Tibial nerve (tissue), 4 donors: ENCODE data around the gene CMBL.

Experiments
- CTCF ChIP-seq, 5 experiments: fragments of 200-600 bp in 3 of 5; fragments of 450-650 bp in 2 of 5; sonication (generic) in 3 of 5; IDR thresholded peaks; one replicate each; pipeline ENCODE4 v1.5.1; 2016 to 2019; ENCODE audit warnings: antibody characterized with exemption in 5 of 5, mild to moderate bottlenecking in 3 of 5, moderate library complexity in 2 of 5
- EP300 ChIP-seq, 2 donors: sonication (generic); formaldehyde crosslinking; IDR thresholded peaks; one replicate each; pipeline ENCODE4 v1.6.1; 2017; ENCODE audit warnings: antibody characterized with exemption in 2 of 2, mild to moderate bottlenecking in 1 of 2
- POLR2A ChIP-seq, 2 donors: fragments of 450-650 bp; IDR thresholded peaks; one replicate each; pipeline ENCODE4 v1.6.1; 2017; ENCODE audit warnings: antibody characterized with exemption in 2 of 2, mild to moderate bottlenecking in 2 of 2, moderate library complexity in 2 of 2

GRCh38 chr5:10320793-10321192 lies 13.1 kb upstream of the CMBL start:
- no peak for TF ChIP-seq CTCF (IDR thresholded peaks at IDR 0.05)
- no peak for TF ChIP-seq POLR2A (IDR thresholded peaks at IDR 0.05)
- TF ChIP-seq EP300 (IDR thresholded peaks at IDR 0.05), result no peak
